SK-N-SH (cell line): ENCODE measurements around the gene FAAP20. TPM values are rescaled to one million over a fixed set of nuclear protein-coding genes. Genes with fewer than 3 reads are reported as not detected.

Experiments
- CTCF ChIA-PET: fragments of 300-600, 350-600 bp; formaldehyde crosslinking; extraction: SDS; loops from one replicate; lab custom pipeline; 2021; lab: Yijun Ruan, JAX
- POLR2A ChIA-PET: fragments of 350-600 bp; sonication (Branson Sonifier 250); formaldehyde crosslinking; extraction: SDS; loops from one replicate; lab custom pipeline; 2020; ENCODE audit warnings: antibody characterized with exemption, inconsistent platforms; lab: Yijun Ruan, JAX
- DNase-seq: peaks from one replicate; pipeline ENCODE4 v3.0.0; 2012
- H2AFZ ChIP-seq: fragments of 200-600 bp; sonication (generic); 2 replicates; pipeline ENCODE4 v1.8.1; 2016; ENCODE audit warnings: antibody characterized with exemption, mild to moderate bottlenecking, low read depth
- H3F3A ChIP-seq: fragments of 200-600 bp; sonication (generic); replicated peaks from 2 replicates; pipeline ENCODE3; 2016; ENCODE audit warnings: antibody characterized with exemption, mild to moderate bottlenecking; ENCODE audit not compliant: insufficient read depth
- H3K27ac ChIP-seq, 2 experiments: fragments of 200-500 bp in 1 of 2; fragments of 200-600 bp in 1 of 2; sonication (Bioruptor generic) in 1 of 2; sonication (generic), shearing (Covaris generic) in 1 of 2; 2 replicates each; pipeline versions ENCODE4 v1.5.1 to v1.6.1; 2014 to 2016; ENCODE audit warnings: low read depth in 2 of 2, inconsistent platforms in 1 of 2, low read length in 1 of 2, mild to moderate bottlenecking in 1 of 2, mixed read lengths in 1 of 2
- H3K27me3 ChIP-seq: fragments of 200-600 bp; sonication (generic), shearing (Covaris generic); 2 replicates; pipeline ENCODE4 v1.6.1; 2016; ENCODE audit warnings: mixed run types; ENCODE audit not compliant: insufficient read depth
- H3K36me3 ChIP-seq, 2 experiments: fragments of 200-500 bp in 1 of 2; fragments of 200-600 bp in 1 of 2; sonication (Bioruptor generic) in 1 of 2; sonication (generic) in 1 of 2; replicated peaks in 1 of 2; 2 replicates each; pipeline versions ENCODE3 to v1.5.1; 2014 to 2016; ENCODE audit warnings: low read length in 1 of 2, mild to moderate bottlenecking in 1 of 2; ENCODE audit not compliant: insufficient read depth in 2 of 2, control insufficient read depth in 1 of 2
- H3K4me1 ChIP-seq, 2 experiments: fragments of 200-500 bp in 1 of 2; fragments of 200-600 bp in 1 of 2; sonication (Bioruptor generic) in 1 of 2; sonication (generic), shearing (Covaris generic) in 1 of 2; 2 replicates each; pipeline versions ENCODE4 v1.5.1 to v1.6.1; 2014 to 2016; ENCODE audit warnings: low read depth in 1 of 2, low read length in 1 of 2, mixed run types in 1 of 2; ENCODE audit not compliant: insufficient read depth in 2 of 2, control insufficient read depth in 1 of 2
- H3K4me2 ChIP-seq: fragments of 200-600 bp; sonication (generic), shearing (Covaris generic); 2 replicates; pipeline ENCODE4 v1.6.1; 2017; ENCODE audit warnings: mixed run types
- H3K4me3 ChIP-seq, 2 experiments: fragments of 200-500 bp in 1 of 2; fragments of 200-600 bp in 1 of 2; sonication (Bioruptor generic) in 1 of 2; sonication (generic), shearing (Covaris generic) in 1 of 2; 2 replicates each; pipeline versions ENCODE4 v1.5.1 to v1.8.1; 2014 to 2016; ENCODE audit warnings: low read depth in 2 of 2, inconsistent platforms in 1 of 2, low read length in 1 of 2, mild to moderate bottlenecking in 1 of 2, mixed read lengths in 1 of 2, moderate library complexity in 1 of 2
- H3K79me2 ChIP-seq: fragments of 200-600 bp; sonication (generic); 2 replicates; pipeline ENCODE4 v1.8.1; 2017; ENCODE audit warnings: mild to moderate bottlenecking; ENCODE audit not compliant: insufficient read depth
- H3K9ac ChIP-seq: fragments of 200-600 bp; sonication (generic); 2 replicates; pipeline ENCODE4 v1.6.1; 2017; ENCODE audit warnings: mixed run types
- H3K9me2 ChIP-seq: fragments of 200-600 bp; sonication (generic); 2 replicates; pipeline ENCODE4 v1.6.1; 2017; ENCODE audit warnings: mixed run types
- H3K9me3 ChIP-seq: fragments of 200-600 bp; sonication (generic); 2 replicates; pipeline ENCODE4 v1.6.1; 2017; ENCODE audit warnings: mixed run types, mild to moderate bottlenecking, moderate library complexity
- H4K20me1 ChIP-seq: fragments of 200-600 bp; sonication (generic); 2 replicates; pipeline ENCODE4 v1.6.1; 2017; ENCODE audit warnings: mild to moderate bottlenecking, mixed run types; ENCODE audit not compliant: insufficient read depth
- CHD2 ChIP-seq: fragments of 150-350 bp; IDR thresholded peaks from 2 replicates; pipeline ENCODE4 v1.6.1; 2018; ENCODE audit warnings: low read length; ENCODE audit not compliant: partially characterized antibody
- ELF1 ChIP-seq: IDR thresholded peaks from 2 replicates; pipeline ENCODE4 v1.4.0; 2012
- EP300 ChIP-seq, 2 experiments: IDR thresholded peaks; 2 replicates each; pipeline versions ENCODE4 v1.4.0 to v1.6.1; 2012; ENCODE audit warnings: borderline replicate concordance in 1 of 2, low read depth in 1 of 2, low read length in 1 of 2
- EZH2phosphoT487 ChIP-seq: fragments of 200-600 bp; sonication (generic); IDR thresholded peaks from 2 replicates; pipeline ENCODE4 v1.6.1; 2017; ENCODE audit warnings: low read depth, mixed run types, mild to moderate bottlenecking, antibody characterized with exemption, moderate library complexity, borderline replicate concordance
- FOXM1 ChIP-seq: IDR thresholded peaks from 2 replicates; pipeline ENCODE4 v1.4.0; 2012; ENCODE audit warnings: low read depth, mild to moderate bottlenecking
- JUND ChIP-seq: IDR thresholded peaks from 2 replicates; pipeline ENCODE4 v1.4.0; 2012
- MEF2A ChIP-seq: IDR thresholded peaks from 2 replicates; pipeline ENCODE4 v1.4.0; 2012; ENCODE audit warnings: low read depth, borderline replicate concordance
- MXI1 ChIP-seq: IDR thresholded peaks from 2 replicates; pipeline ENCODE4 v1.6.1; 2012; ENCODE audit warnings: mild to moderate bottlenecking, low read depth, low read length, improper control_type of control experiment
- POLR2AphosphoS5 ChIP-seq: IDR thresholded peaks from 2 replicates; pipeline ENCODE4 v1.6.1; 2012; ENCODE audit warnings: low read depth, low read length
- RCOR1 ChIP-seq: fragments of 150-350 bp; IDR thresholded peaks from 2 replicates; pipeline ENCODE4 v1.6.1; 2017; ENCODE audit warnings: antibody characterized with exemption, low read length
- RFX5 ChIP-seq: IDR thresholded peaks from 2 replicates; pipeline ENCODE4 v1.6.1; 2012; ENCODE audit warnings: mild to moderate bottlenecking, improper control_type of control experiment, low read length
- SIN3A ChIP-seq: IDR thresholded peaks from 2 replicates; pipeline ENCODE4 v1.6.1; 2012; ENCODE audit warnings: low read depth, mild to moderate bottlenecking, low read length, moderate library complexity, borderline replicate concordance
- SMC3 ChIP-seq: IDR thresholded peaks from 2 replicates; pipeline ENCODE4 v1.6.1; 2012; ENCODE audit warnings: low read depth, low read length, improper control_type of control experiment
- TEAD4 ChIP-seq: IDR thresholded peaks from 2 replicates; pipeline ENCODE4 v1.4.0; 2012; ENCODE audit warnings: mild to moderate bottlenecking, borderline replicate concordance; ENCODE audit not compliant: insufficient read depth
- WGBS: methylation state at CpG from one replicate; pipeline ENCODE4 v1.1.6; 2017; ENCODE audit warnings: low lambda C conversion rate; 5-methylcytosine and 5-hydroxymethylcytosine counted together
- polyA plus RNA-seq, 3 experiments: library from polyadenylated mRNA; depleted of rRNA; stranded (reverse); fragments of >200 nt; gene quantifications; 2 replicates each; pipeline ENCODE4 v1.2.3, GENCODE V29; 2012
- TF ChIP-seq, protein P1 (sequence below): IDR thresholded peaks from 2 replicates; pipeline ENCODE4; 2012
- TF ChIP-seq, protein P2 (sequence below): fragments of 150-350 bp; IDR thresholded peaks from 2 replicates; pipeline ENCODE4 v1.6.1; 2017; ENCODE audit warnings: antibody characterized with exemption, low read length, low read depth, borderline replicate concordance
- TF ChIP-seq, protein P3 (sequence below): fragments of 150-350 bp; IDR thresholded peaks from 2 replicates; pipeline ENCODE4 v1.6.1; 2016; ENCODE audit warnings: mild to moderate bottlenecking, low read depth, low read length
- TF ChIP-seq, protein P4 (sequence below): IDR thresholded peaks from 2 replicates; pipeline ENCODE4 v1.6.1; 2012; ENCODE audit warnings: mild to moderate bottlenecking, low read depth, low read length, moderate library complexity

Gene FAAP20
- polyA plus RNA-seq, 1 of the 3 experiments (the other 2 are of a cell fraction): 58.3 TPM

DNA sequence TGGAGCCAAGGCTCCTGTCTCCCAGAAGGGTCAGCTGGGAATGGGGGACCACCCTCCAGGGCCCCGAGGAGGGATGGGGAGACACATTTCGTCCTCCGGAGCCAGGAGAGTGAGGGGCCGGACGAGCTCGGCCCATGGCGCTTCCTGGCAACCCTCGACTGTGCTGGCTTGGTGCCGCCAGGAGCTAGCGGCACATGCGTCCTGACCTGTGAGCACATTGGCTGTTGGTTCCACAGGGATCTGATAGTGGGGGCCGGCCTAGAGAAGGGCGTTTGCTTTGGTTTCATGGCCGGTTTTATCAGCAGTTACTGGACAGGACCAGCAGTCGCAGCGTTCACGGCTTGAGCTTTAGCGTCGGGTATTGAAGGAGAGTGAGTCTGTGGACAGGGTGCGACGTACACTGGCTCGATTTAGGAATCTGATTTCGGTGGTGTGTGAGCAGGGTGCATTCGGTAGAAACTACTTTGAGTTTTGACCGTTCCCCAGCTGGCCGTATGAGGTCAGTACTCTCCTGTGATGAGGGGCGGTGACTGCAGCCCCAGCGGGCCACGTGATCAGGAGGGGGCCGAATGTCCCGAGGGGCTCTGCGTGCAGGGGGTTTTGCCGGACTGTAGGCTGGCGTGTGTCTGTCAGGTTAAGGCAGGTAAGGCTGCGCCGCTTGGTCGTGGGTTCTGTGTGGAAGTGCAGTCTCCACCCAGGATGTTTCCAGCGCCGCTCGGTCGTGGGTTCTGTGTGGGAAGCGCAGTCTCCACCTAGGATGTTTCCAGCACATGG lies 18.7 kb downstream of the FAAP20 start:
- DNase-seq: no peak
- POLR2A ChIA-PET: interaction anchor here (1.2 kb wide), 1 partner anchor 10 kb away, joined by 4 read pairs; no protein-coding TSS in a partner anchor
- Histone ChIP-seq H3K27me3 (no peaks in the 10 kb centered on the region), H3K4me1 (peaks cover 0 to 2% of the 10 kb centered on the region in 2 experiments; a peak in 1 of 4 replicates), H3K4me3 (no peak overlapping the region), H3K9ac (no peak overlapping the region), H3K79me2 (no peaks in the 10 kb centered on the region), H3K36me3 (peaks cover 0 to 3% of the 10 kb centered on the region in 2 experiments), H2AFZ (no peak overlapping the region), H4K20me1 (no peaks in the 10 kb centered on the region), H3K9me3 (no peaks in the 10 kb centered on the region), H3K27ac (no peak overlapping the region), H3K9me2 (no peaks in the 10 kb centered on the region), H3F3A (no peaks in the 10 kb centered on the region), H3K4me2 (no peak overlapping the region)
- WGBS: 95% methylated on average over 37 of the region's 42 CpGs
- TF ChIP-seq FOXM1 (no peak), EZH2phosphoT487 (no peak), POLR2AphosphoS5 (no peak), MEF2A (no peak), CHD2 (no peak)
- CTCF ChIA-PET: interaction anchor here (1.4 to 5.4 kb wide), 7 partner anchors 8 to 206 kb away, joined by 3 to 65 read pairs (median 32); partner anchors contain the start of gene FAAP20

DNA sequence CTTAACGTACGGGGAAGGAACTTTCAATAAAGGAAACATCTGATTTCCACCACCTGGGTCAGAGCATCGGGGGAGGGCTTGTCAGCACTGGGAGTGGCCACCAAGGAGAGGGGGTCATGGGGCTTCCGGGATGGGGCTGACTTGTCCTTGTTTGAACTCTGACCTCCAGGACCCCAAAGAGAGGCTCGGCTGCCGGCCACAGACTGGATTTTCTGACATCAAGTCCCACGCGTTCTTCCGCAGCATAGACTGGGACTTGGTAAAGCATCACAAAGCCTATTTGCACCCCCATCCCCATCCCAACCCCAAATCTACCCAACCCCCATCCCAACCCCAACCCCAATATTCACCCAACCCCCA lies 19.5 kb downstream of the FAAP20 start:
- POLR2A ChIA-PET: interaction anchor here (1.2 kb wide), 1 partner anchor 11 kb away, joined by 4 read pairs; no protein-coding TSS in a partner anchor
- H3K27ac ChIP-seq: no peak overlapping the region
- H2AFZ ChIP-seq: no peak overlapping the region
- H3K79me2 ChIP-seq: no peaks in the 10 kb centered on the region
- no peaks in the 10 kb centered on the region for H3K27me3 ChIP-seq
- WGBS: 91% methylated on average over 9 of the region's 9 CpGs
- no peak for DNase-seq
- H3K9ac ChIP-seq: no peak overlapping the region
- no peaks in the 10 kb centered on the region for H3K9me2 ChIP-seq
- peaks cover 0 to 2% of the 10 kb centered on the region in 2 experiments; a peak in 1 of 4 replicates for H3K4me1 ChIP-seq
- no peaks in the 10 kb centered on the region for H4K20me1 ChIP-seq
- H3K4me3 ChIP-seq: no peak overlapping the region
- peaks cover 0 to 3% of the 10 kb centered on the region in 2 experiments for H3K36me3 ChIP-seq
- no peaks in the 10 kb centered on the region for H3K9me3 ChIP-seq
- no peak overlapping the region for H3K4me2 ChIP-seq
- no peaks in the 10 kb centered on the region for H3F3A ChIP-seq
- CTCF ChIA-PET: interaction anchor here (0.6 to 5.4 kb wide), 38 partner anchors 9 to 350 kb away, joined by 3 to 65 read pairs (median 6); partner anchors contain the start of gene FAAP20
- TF ChIP-seq, protein P1, sequence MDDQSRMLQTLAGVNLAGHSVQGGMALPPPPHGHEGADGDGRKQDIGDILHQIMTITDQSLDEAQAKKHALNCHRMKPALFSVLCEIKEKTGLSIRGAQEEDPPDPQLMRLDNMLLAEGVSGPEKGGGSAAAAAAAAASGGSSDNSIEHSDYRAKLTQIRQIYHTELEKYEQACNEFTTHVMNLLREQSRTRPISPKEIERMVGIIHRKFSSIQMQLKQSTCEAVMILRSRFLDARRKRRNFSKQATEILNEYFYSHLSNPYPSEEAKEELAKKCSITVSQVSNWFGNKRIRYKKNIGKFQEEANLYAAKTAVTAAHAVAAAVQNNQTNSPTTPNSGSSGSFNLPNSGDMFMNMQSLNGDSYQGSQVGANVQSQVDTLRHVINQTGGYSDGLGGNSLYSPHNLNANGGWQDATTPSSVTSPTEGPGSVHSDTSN: no peak
- TF ChIP-seq RFX5 (no peak), JUND (no peak), SMC3 (no peak), CHD2 (no peak), ELF1 (no peak), TEAD4 (no peak), MXI1 (no peak), SIN3A (no peak), EP300 (IDR thresholded peaks at IDR 0.05; ENCODE audit: borderline replicate concordance in 1 of 2, low read depth in 1 of 2, low read length in 1 of 2) (no peak), RCOR1 (no peak)
- TF ChIP-seq, protein P2, sequence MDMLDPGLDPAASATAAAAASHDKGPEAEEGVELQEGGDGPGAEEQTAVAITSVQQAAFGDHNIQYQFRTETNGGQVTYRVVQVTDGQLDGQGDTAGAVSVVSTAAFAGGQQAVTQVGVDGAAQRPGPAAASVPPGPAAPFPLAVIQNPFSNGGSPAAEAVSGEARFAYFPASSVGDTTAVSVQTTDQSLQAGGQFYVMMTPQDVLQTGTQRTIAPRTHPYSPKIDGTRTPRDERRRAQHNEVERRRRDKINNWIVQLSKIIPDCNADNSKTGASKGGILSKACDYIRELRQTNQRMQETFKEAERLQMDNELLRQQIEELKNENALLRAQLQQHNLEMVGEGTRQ: no peak
- TF ChIP-seq, protein P3, sequence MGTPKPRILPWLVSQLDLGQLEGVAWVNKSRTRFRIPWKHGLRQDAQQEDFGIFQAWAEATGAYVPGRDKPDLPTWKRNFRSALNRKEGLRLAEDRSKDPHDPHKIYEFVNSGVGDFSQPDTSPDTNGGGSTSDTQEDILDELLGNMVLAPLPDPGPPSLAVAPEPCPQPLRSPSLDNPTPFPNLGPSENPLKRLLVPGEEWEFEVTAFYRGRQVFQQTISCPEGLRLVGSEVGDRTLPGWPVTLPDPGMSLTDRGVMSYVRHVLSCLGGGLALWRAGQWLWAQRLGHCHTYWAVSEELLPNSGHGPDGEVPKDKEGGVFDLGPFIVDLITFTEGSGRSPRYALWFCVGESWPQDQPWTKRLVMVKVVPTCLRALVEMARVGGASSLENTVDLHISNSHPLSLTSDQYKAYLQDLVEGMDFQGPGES: no peak
- TF ChIP-seq, protein P4, sequence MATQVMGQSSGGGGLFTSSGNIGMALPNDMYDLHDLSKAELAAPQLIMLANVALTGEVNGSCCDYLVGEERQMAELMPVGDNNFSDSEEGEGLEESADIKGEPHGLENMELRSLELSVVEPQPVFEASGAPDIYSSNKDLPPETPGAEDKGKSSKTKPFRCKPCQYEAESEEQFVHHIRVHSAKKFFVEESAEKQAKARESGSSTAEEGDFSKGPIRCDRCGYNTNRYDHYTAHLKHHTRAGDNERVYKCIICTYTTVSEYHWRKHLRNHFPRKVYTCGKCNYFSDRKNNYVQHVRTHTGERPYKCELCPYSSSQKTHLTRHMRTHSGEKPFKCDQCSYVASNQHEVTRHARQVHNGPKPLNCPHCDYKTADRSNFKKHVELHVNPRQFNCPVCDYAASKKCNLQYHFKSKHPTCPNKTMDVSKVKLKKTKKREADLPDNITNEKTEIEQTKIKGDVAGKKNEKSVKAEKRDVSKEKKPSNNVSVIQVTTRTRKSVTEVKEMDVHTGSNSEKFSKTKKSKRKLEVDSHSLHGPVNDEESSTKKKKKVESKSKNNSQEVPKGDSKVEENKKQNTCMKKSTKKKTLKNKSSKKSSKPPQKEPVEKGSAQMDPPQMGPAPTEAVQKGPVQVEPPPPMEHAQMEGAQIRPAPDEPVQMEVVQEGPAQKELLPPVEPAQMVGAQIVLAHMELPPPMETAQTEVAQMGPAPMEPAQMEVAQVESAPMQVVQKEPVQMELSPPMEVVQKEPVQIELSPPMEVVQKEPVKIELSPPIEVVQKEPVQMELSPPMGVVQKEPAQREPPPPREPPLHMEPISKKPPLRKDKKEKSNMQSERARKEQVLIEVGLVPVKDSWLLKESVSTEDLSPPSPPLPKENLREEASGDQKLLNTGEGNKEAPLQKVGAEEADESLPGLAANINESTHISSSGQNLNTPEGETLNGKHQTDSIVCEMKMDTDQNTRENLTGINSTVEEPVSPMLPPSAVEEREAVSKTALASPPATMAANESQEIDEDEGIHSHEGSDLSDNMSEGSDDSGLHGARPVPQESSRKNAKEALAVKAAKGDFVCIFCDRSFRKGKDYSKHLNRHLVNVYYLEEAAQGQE: no peak
